OCI-LY7 (cell line): ENCODE measurements around the gene AKAP7.

Experiments
- CTCF ChIP-seq: fragments of 200-600 bp; sonication (generic); conservative IDR thresholded peaks from 2 replicates; pipeline ENCODE4 v1.5.1; 2014; ENCODE audit warnings: mild to moderate bottlenecking, antibody characterized with exemption, low read length, moderate library complexity, mixed read lengths
- EZH2phosphoT487 ChIP-seq: fragments of 200-600 bp; sonication (generic); IDR thresholded peaks from 2 replicates; pipeline ENCODE4 v1.6.1; 2018; ENCODE audit warnings: low read depth, borderline replicate concordance, mild to moderate bottlenecking, mixed run types, antibody characterized with exemption, low read length, moderate library complexity, mixed read lengths

DNA sequence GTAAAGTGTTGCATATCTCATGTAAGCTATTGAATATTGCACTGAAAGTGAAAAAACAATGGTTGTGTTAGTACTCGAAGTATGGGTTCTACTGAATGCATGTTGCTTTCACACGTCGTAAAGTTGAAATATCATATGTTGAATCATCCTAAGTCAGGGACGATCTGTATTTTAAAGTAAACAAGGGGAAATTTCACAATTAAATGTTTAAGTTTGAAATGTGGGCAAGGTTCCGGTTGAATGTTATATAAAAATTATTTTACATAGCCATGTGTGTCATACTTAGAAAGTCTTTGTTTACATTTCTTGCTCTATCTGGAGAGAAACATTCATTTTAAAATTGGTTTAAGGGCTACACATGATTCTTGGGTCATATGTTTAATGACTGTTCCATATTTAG is 76.8 kb downstream of the AKAP7 start:
- TF ChIP-seq CTCF (no peak), EZH2phosphoT487 (no peak)
